ENCODE measurements around the gene FAM227B.
"Not testable (repeated sequence)": the region's sequence is repeated elsewhere in the genome, so short reads cannot be mapped to it uniquely, and the experiment has no call there.

FAM227B gene

GRCh38 chr15:49495993-49496753 is 124.4 kb downstream of the FAM227B start:
- no peak for DNase-seq (ENCODE audit: low read depth in 2 of 2, low spot score in 1 of 2)

- DNase-seq (ENCODE audit: low read depth in 2 of 2, low spot score in 1 of 2) = no peak
Measured at GRCh38 chr15:49494842-49495241, 125.8 kb downstream of the FAM227B start.

DNA sequence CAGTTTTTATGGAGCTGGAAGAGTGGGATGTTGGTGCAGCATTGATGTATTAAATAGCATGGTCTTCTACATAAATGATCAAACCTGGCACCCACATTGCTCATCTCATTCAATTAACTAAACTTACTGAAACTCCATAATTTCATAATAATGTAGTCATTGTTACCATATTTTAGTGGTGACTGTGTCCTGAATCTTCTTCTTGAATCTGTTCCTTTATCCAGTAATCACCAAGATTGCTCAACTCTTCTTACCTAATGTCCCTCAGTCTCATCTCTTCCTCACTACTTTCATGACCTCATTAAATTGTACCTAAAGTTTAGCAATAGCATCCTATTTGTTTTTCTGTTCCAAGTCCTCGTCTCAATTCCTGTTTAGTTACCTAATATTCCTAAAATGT is 127.8 kb downstream of the FAM227B start:
- no peak for DNase-seq (ENCODE audit: low read depth in 2 of 2, low spot score in 1 of 2)

- no peak for DNase-seq (ENCODE audit: low read depth in 2 of 2, low spot score in 1 of 2)
Measured at GRCh38 chr15:49492151-49492550, 128.5 kb downstream of the FAM227B start.

DNA sequence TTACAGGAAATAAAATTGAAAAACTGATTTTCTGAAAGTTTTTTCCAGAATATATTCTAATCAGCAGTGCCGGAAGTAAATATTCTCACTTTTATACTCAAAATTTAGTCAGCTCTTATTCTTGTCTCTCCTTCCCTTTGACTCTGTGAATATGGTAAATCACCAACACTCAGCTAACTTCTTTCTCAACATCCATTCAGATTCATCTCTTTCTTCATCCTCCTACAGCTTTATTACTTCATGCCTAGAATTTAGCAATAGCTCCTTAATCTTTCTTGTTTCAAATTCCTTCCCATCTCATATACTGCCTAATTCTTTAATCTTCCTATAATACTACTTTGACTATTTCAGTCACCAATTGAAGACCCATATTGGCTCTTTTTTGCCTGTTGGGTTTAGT is 129.7 kb downstream of the FAM227B start:
- no peak for DNase-seq (ENCODE audit: low read depth in 2 of 2, low spot score in 1 of 2)

- not testable (repeated sequence) for DNase-seq (ENCODE audit: low read depth in 2 of 2, low spot score in 1 of 2)
Measured at GRCh38 chr15:49485401-49485800, 135.2 kb downstream of the FAM227B start.

DNA sequence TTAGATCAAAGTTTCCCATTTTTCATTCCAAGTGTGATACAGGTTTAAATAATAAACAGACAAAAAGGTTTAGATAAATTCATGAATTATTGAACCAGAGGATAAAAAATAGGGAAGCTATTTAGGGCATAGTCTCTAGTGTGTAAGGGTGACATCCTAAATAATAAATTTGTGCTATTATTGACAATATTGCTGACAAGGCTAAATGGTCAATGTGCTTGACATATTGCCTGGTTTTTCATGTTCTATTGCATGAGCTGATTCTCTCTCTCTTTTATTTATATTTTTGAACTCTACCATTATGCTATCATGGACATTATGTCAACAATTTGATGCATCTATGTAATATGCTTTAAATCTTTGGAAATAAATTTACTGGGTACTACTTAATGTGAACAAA is 141.6 kb downstream of the FAM227B start:
- not testable (repeated sequence) for DNase-seq (ENCODE audit: low read depth in 2 of 2, low spot score in 1 of 2)

- not testable (repeated sequence) for DNase-seq (ENCODE audit: low read depth in 2 of 2, low spot score in 1 of 2)
Measured at GRCh38 chr15:49478021-49478420, 142.6 kb downstream of the FAM227B start.

DNA sequence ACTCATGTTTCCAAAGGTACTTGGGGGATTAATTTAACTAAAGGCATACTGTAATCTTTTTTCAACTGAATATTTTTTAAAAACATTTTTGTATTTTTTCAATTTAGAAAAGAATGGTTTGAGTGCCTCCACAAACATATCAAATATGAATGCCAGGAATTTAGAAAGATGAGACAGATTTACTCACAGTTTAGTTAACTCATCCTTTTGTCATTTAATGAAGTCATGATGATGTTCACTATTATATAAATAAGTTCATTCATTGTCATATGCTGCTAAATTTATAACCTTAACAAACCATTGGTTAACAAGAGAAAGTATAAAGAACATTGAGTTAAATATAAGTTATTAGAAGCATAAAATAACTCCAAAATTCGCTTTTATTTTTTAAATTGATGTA is 147.6 kb downstream of the FAM227B start:
- no peak for DNase-seq (ENCODE audit: low read depth in 2 of 2, low spot score in 1 of 2)

DNA sequence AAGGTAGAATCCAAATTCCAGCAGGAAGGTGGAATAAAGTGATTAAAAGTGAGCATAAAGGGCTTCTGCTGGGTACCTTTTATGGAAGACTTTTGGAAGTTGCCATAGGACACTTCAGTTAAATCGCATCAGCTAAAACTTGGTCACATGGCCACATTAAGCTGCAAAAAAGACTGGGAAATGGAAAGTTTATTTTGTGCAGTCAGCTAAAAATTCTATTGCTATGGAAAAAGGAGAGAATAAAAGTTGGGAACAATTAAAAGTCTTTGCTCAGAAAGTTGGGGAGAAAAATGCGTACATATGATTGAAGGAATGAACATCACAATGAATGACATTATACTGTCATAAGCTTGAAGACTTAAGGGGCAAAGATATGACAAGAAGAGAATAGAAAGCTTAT is 148.3 kb downstream of the FAM227B start:
- DNase-seq (ENCODE audit: low read depth in 2 of 2, low spot score in 1 of 2) = no peak

- DNase-seq (ENCODE audit: low read depth in 2 of 2, low spot score in 1 of 2) = no peak
Measured at GRCh38 chr15:49471733-49472132, 148.9 kb downstream of the FAM227B start.

DNA sequence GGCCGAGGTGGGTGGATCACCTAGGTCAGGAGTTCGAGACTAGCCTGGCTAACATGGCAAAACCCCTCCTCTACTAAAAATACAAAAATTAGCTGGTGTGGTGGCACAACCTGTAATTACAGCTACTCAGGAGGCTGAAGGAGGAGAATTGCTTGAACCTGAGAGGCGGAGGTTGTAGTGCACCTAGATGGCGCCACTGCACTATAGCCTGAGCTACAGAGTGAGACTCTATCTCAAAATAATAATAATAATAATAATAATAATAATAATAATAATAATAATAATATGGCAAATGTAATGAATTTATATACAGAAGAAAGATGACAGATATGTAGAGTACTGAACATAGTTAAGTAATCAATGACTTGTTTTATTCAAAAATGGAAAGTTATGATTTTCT is 149.4 kb downstream of the FAM227B start:
- DNase-seq (ENCODE audit: low read depth in 2 of 2, low spot score in 1 of 2) = not testable (repeated sequence)

GRCh38 chr15:49468481-49468839 is 152.2 kb downstream of the FAM227B start:
- DNase-seq (ENCODE audit: low read depth in 2 of 2, low spot score in 1 of 2) = no peak

DNA sequence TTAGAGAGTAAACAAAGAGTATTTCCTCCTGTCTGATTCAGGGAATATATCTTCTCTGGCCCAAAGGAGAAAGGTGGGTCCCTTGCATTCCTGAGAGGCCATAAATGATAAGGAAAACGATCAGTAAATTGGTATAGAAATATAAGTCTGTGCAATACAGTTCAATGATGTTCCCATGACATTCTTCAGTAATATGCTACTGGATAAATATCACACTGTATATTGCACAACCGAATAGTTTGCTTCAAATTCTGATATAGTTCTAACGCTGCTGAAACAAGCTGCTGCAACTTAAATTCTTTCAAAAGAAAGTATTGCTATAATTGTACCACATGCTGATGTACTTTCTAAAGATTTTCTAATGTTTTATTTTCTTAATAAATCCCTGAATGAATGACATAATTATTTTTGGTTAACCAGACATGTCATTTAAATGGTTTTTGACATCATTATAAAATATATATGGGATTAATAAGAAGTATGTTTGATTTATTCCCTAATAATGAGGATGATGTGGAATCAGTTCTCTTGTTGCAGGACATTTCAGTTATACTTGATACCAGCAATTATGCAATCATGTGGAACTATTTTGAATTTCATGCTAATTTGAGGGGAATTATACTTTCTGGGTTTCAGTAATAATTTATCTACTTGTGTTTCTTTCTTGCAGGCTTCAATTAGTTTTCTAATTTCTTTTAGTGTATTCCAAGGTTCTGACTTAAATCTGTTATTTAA is 152.7 kb downstream of the FAM227B start:
- no peak for DNase-seq (ENCODE audit: low read depth in 2 of 2, low spot score in 1 of 2)

GRCh38 chr15:49466119-49466518 is 154.5 kb downstream of the FAM227B start:
- DNase-seq (ENCODE audit: low read depth in 2 of 2, low spot score in 1 of 2) = no peak

- no peak for DNase-seq (ENCODE audit: low read depth in 2 of 2, low spot score in 1 of 2)
Measured at GRCh38 chr15:49464522-49464921, 156.1 kb downstream of the FAM227B start.

DNA sequence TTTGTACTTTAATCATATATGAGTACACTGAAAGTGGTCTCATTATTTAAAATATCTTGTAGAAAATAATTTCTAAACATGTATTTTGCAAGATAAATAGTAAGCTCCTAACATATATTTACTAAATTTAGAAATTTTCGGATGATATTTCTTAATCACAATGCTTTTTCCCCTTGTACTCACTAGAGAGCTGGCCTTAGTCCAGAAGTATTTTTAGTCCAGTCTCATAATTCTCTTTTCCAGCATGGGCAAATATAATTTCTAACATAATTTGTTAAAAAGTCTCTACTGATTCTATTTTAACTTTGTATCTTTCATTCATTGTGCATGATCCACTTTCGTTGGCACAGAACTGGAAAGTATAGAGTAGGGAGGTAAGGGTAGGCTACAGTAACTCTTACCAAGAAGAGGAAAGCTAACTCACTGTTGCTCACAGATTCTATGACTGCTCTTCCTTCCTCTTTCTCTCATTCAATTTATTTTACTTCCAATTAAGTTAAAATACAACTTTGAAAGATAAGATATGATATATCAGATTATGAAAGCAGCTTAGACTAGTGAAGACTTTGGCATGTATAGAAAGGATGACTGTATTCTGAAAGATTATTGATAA is 158.3 kb downstream of the FAM227B start:
- DNase-seq (ENCODE audit: low read depth in 2 of 2, low spot score in 1 of 2) = no peak

GRCh38 chr15:49460411-49460941 is 160.1 kb downstream of the FAM227B start:
- DNase-seq (ENCODE audit: low read depth in 2 of 2, low spot score in 1 of 2) = no peak

GRCh38 chr15:49458145-49458544 is 162.5 kb downstream of the FAM227B start:
- no peak for DNase-seq (ENCODE audit: low read depth in 2 of 2, low spot score in 1 of 2)

GRCh38 chr15:49456166-49456565 is 164.5 kb downstream of the FAM227B start:
- no peak for DNase-seq (ENCODE audit: low read depth in 2 of 2, low spot score in 1 of 2)

GRCh38 chr15:49452595-49452994 is 168.0 kb downstream of the FAM227B start:
- no peak for DNase-seq (ENCODE audit: low read depth in 2 of 2, low spot score in 1 of 2)

- DNase-seq (ENCODE audit: low read depth in 2 of 2, low spot score in 1 of 2) = no peak
Measured at GRCh38 chr15:49441816-49442215, 178.8 kb downstream of the FAM227B start.
